ENCODE data around the gene TOLLIP. TPM values are rescaled to one million over a fixed set of nuclear protein-coding genes. Genes with fewer than 3 reads are reported as not detected.

TOLLIP gene
- total and polyA plus RNA-seq, 2 of the 4 experiments (the other 2 are of a cell fraction) = 19.7 to 42.9 TPM

GRCh38 chr11:1304380-1304779 lies 5.1 kb downstream of the TOLLIP start:
- ChIA-PET POLR2A (ENCODE audit: unreplicated experiment) (no interaction called here), CTCF (no interaction called here)
- Histone ChIP-seq H3K9me1 (ENCODE audit: insufficient read depth, low read length) (peaks cover 10% of the 10 kb centered on the region), H3K18ac (ENCODE audit: low read depth, low read length) (no peak overlapping the region), H3K27me3 (ENCODE audit: control insufficient read depth, insufficient read depth, low read length) (no peaks in the 10 kb centered on the region), H4K5ac (ENCODE audit: low read depth, low read length) (no peak overlapping the region), H2AFZ (replicated peaks; ENCODE audit: low read length, poor library complexity) (no peak overlapping the region), H2AK9ac (replicated peaks; ENCODE audit: low read depth, low read length, poor library complexity) (no peak overlapping the region), H3K14ac (replicated peaks; ENCODE audit: low read depth, low read length) (no peak overlapping the region), H3K23ac (ENCODE audit: low read depth, low read length) (no peak overlapping the region), H3K56ac (ENCODE audit: extremely low read depth, insufficient read depth, low read length) (no peak overlapping the region), H3K4ac (ENCODE audit: low read depth, low read length) (no peak overlapping the region), H3K9me3 (ENCODE audit: control insufficient read depth, insufficient read depth, low read length) (no peaks in the 10 kb centered on the region), H3K4me2 (ENCODE audit: low read depth, low read length) (no peak overlapping the region), H3K9ac (ENCODE audit: low read depth, low read length) (no peak overlapping the region; the same call in 1 of the 2 replicates), H3K79me1 (ENCODE audit: low read depth in 1 of 2, low read length in 2 of 2) (peaks cover 19 to 89% of the 10 kb centered on the region in 2 experiments), H2BK120ac (ENCODE audit: low read depth, low read length) (no peak overlapping the region), H2BK5ac (ENCODE audit: low read depth, low read length, poor library complexity, severe bottlenecking) (no peak overlapping the region), H3K27ac (ENCODE audit: insufficient read depth, low read length) (no peak overlapping the region), H3K36me3 (ENCODE audit: control insufficient read depth, insufficient read depth, low read length) (peaks cover 9% of the 10 kb centered on the region; the same call in 1 of the 2 replicates), H4K20me1 (ENCODE audit: insufficient read depth, low read length) (peaks cover 90% of the 10 kb centered on the region), H4K8ac (ENCODE audit: low read depth in 2 of 2, low read length in 2 of 2) (no peak overlapping the region), H4K91ac (ENCODE audit: insufficient read depth, low read depth, low read length) (no peak overlapping the region), H2AK5ac (ENCODE audit: low read depth, low read length) (no peak overlapping the region), H2BK15ac (ENCODE audit: low read depth, low read length) (no peak overlapping the region), H2BK20ac (ENCODE audit: low read depth, low read length) (no peak overlapping the region), H3K4me3 (ENCODE audit: insufficient read depth, low read depth, low read length) (no peak overlapping the region), H3K4me1 (ENCODE audit: control insufficient read depth, insufficient read depth, low read length) (peaks cover 6% of the 10 kb centered on the region)
- no peak for ATAC-seq (ENCODE audit: low read depth)
- WGBS, 2 experiments (ENCODE audit: extremely low coverage in 2 of 2, insufficient read length in 1 of 2) = 51% methylated on average over 5 of the region's 14 CpGs; no CpG with 5 or more reads in 1 of the 2 experiments
- no peak for TF ChIP-seq CTCF (conservative IDR thresholded peaks at IDR 0.05; ENCODE audit: low read depth, low read length)
- no peak for TF ChIP-seq CEBPB (IDR thresholded peaks at IDR 0.05; ENCODE audit: low read depth, low read length)
- TF ChIP-seq MXI1 (IDR thresholded peaks at IDR 0.05; ENCODE audit: borderline replicate concordance, low read depth, low read length) = no peak
- TF ChIP-seq MAZ (IDR thresholded peaks at IDR 0.05; ENCODE audit: borderline replicate concordance, low read depth, low read length) = no peak
- no peak for TF ChIP-seq POLR2A (IDR thresholded peaks at IDR 0.05; ENCODE audit: low read depth, low read length)
- no peak for TF ChIP-seq ELK1 (IDR thresholded peaks at IDR 0.05; ENCODE audit: borderline replicate concordance, low read depth, low read length)
- no peak for TF ChIP-seq SMC3 (IDR thresholded peaks at IDR 0.05; ENCODE audit: low read depth, low read length)
- no peak for TF ChIP-seq NFE2L2 (IDR thresholded peaks at IDR 0.05; ENCODE audit: low read depth, low read length)
- no peak for TF ChIP-seq CHD1 (IDR thresholded peaks at IDR 0.05; ENCODE audit: low read depth, low read length)
- TF ChIP-seq RAD21 (IDR thresholded peaks at IDR 0.05; ENCODE audit: low read length) = no peak
- TF ChIP-seq USF2 (IDR thresholded peaks at IDR 0.05; ENCODE audit: low read depth, low read length) = no peak
- TF ChIP-seq MAFK (IDR thresholded peaks at IDR 0.05; ENCODE audit: low read depth, low read length) = no peak
- no peak for TF ChIP-seq FOS (IDR thresholded peaks at IDR 0.05; ENCODE audit: low read depth, low read length)
- no peak for TF ChIP-seq RFX5 (IDR thresholded peaks at IDR 0.05; ENCODE audit: low read depth, low read length)
- TF ChIP-seq RCOR1 (IDR thresholded peaks at IDR 0.05; ENCODE audit: insufficient replicate concordance, low read length) = no peak
- in situ Hi-C loops (cut with MboI; ENCODE audit: low sequenced_read_pairs) = no loop called here
- dilution Hi-C loops (cut with HindIII; ENCODE audit: low sequenced_read_pairs, unreplicated experiment) = no loop called here
- no peak for DNase-seq
- intact Hi-C loops (cut with micrococcal nuclease) = no loop called here
- BruUV-seq (replicated peaks) = no TSS peak

Measured in IMR-90 (cell line).